T-helper 1 cell treated with Interleukin-12 subunit alpha and Interleukin-12 subunit beta and Interleukin-4 antibody, amounts not matched to agents 30 μg/mL and 1 μg/mL, for 36 hours (primary cell): ENCODE results near the gene UBXN11.

Experiments used
- H3K27ac Mint-ChIP-seq: one replicate; pipeline ENCODE4 v1.8.0; 2021; ENCODE audit warnings: mild to moderate bottlenecking, mixed read lengths
- H3K27me3 Mint-ChIP-seq: one replicate; pipeline ENCODE4 v1.8.0; 2021; ENCODE audit warnings: low read depth, mixed read lengths
- H3K36me3 Mint-ChIP-seq: one replicate; pipeline ENCODE4 v1.8.0; 2021; ENCODE audit warnings: low read depth, mixed read lengths
- H3K4me1 Mint-ChIP-seq: one replicate; pipeline ENCODE4 v1.8.0; 2021; ENCODE audit warnings: low read depth, mixed read lengths
- H3K4me3 Mint-ChIP-seq: one replicate; pipeline ENCODE4 v1.8.0; 2021; ENCODE audit warnings: mild to moderate bottlenecking, moderate library complexity, mixed read lengths
- H3K9me3 Mint-ChIP-seq: one replicate; pipeline ENCODE4 v1.8.0; 2021; ENCODE audit warnings: mixed read lengths

UBXN11 gene, protein sequence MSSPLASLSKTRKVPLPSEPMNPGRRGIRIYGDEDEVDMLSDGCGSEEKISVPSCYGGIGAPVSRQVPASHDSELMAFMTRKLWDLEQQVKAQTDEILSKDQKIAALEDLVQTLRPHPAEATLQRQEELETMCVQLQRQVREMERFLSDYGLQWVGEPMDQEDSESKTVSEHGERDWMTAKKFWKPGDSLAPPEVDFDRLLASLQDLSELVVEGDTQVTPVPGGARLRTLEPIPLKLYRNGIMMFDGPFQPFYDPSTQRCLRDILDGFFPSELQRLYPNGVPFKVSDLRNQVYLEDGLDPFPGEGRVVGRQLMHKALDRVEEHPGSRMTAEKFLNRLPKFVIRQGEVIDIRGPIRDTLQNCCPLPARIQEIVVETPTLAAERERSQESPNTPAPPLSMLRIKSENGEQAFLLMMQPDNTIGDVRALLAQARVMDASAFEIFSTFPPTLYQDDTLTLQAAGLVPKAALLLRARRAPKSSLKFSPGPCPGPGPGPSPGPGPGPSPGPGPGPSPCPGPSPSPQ

DNA sequence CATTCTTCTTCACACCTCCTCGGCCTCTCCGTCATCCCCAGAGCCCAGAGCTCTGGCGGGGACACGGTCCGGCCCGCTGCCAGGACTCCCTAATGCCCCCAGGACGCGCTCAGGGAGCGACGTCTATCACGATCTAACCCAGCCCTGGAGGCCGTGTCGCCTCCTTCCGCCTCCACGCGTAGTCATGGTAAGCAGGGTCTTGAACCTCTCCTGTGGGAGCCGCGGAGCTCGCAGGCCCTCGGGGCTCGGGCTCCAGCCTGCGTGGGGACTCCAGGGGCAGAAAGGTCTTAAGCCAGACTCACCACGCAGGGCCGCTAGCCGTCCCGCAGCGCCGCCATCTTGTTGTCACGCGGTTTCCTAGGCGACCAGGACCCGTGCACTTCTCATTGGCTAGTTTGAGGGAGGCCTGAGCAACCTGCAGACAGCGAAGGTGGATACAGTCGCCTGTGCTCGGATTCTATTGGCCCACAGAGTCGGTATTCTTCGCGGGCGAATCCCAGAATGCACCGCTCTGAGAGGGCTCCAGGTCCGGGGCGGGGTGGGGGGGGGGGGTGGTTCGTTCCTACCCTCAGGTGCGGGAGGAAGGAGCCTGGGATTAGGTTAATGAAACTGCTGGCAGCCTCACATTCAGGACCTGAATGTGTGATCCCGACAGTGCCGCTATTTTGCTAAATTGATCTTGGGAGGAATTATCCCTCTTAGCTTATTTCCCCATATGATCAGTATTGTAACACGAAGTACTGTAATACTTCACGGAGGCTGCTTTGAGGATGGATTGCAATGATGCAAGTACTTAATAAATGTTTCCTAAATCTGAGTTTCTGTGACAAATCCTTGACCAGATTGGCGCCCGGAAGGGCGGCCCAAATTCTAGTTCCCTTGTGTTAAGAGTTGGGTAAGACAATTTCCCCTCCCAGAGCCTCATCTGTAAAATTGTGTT lies at the start of gene UBXN11:
Gene UBXN11 (minus strand): TSS at position 347 of the 940 bp plus-strand sequence. CDS start 3,753 bp downstream, outside the sequence.
- Mint-ChIP-seq H3K4me1 (peaks cover 36% of the 10 kb centered on the region), H3K9me3 (no peaks in the 10 kb centered on the region), H3K36me3 (no peaks in the 10 kb centered on the region), H3K27me3 (no peaks in the 10 kb centered on the region), H3K4me3 (peak within 1 kb of the TSS; percentile 97), H3K27ac (peak within 1 kb of the TSS; percentile 87)

GRCh38 chr1:26356106-26356505 lies 49.7 kb upstream of the UBXN11 start:
- no peak overlapping the region for H3K27ac Mint-ChIP-seq
- no peaks in the 10 kb centered on the region for H3K36me3 Mint-ChIP-seq
- H3K9me3 Mint-ChIP-seq, result no peaks in the 10 kb centered on the region
- H3K4me1 Mint-ChIP-seq, result peaks cover 27% of the 10 kb centered on the region
- peaks cover 28% of the 10 kb centered on the region for H3K27me3 Mint-ChIP-seq
- H3K4me3 Mint-ChIP-seq, result no peak overlapping the region

DNA sequence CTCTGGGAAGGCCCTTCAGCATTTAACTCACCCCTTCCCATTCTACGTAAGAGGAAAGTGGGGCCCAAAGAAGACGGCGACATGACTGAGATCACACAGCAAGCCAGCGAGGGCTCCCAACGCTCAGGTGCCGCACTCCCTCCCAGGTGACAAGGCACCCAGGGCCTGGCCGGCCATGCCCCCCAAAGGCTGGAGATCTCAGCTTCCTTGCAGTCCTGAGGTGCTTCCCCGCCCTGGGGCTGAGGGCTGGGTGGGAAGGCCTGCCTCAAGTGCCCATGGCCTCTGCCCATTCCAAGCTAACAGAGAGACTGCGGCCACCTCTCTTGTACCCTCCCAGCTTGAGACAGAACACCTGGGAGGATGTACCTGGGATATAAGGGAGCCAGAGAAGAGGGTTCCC lies 48.5 kb upstream of the UBXN11 start:
- H3K27ac Mint-ChIP-seq, result no peak overlapping the region
- H3K9me3 Mint-ChIP-seq, result no peaks in the 10 kb centered on the region
- H3K27me3 Mint-ChIP-seq, result peaks cover 19% of the 10 kb centered on the region
- no peak overlapping the region for H3K4me3 Mint-ChIP-seq
- H3K4me1 Mint-ChIP-seq, result peaks cover 24% of the 10 kb centered on the region
- no peaks in the 10 kb centered on the region for H3K36me3 Mint-ChIP-seq

DNA sequence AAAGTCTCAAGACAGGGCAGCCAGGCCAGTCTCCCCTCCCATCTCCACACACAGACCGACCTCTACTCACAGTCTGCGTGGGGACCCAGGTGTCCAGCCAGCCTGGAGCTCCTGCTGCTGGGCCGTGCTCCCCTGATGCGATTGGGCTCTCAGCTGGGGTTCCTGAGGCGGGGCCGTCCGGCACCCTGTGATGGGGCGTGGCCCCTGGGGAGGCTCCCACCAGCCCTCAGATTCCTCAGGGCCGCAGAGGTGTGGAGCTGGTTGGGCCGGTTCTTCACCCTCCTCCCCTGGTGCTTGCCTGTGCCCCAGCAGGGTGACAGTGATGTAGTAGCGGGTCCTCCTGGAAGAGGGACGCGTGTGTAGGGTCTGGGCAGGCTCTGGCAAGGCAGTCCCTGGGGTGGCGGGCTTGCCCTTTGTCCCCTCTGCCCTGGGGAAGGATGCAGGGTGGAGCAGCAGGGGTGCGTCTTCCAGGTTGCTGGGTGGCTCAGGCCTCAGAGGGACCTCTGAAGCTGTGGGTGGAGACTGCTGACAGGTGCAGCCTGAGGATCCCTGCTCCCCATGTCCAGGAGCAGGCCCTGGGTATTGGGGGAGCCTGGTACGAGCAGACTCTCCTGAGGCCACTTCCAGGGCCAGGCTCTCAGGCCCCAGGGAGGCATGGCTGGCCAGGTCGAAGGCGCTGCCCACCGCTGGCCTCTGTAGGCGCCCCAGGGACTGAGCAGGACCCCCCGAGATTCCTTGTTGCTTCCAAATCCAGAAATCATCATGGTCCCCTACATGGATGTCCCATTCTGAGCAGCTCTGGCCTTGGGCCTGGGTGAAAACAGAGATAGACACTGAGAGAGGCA lies 47.8 kb upstream of the UBXN11 start, which contains the start of gene CRYBG2:
Gene CRYBG2 (minus strand): TSS at position 155 of the 845 bp plus-strand sequence. CDS start 7,473 bp downstream, outside the sequence.
- H3K27ac Mint-ChIP-seq, result no peak within 1 kb of the TSS
- H3K27me3 Mint-ChIP-seq, result peaks cover 12% of the 10 kb centered on the region
- H3K9me3 Mint-ChIP-seq, result no peaks in the 10 kb centered on the region
- H3K4me3 Mint-ChIP-seq, result no peak within 1 kb of the TSS
- H3K4me1 Mint-ChIP-seq, result peaks cover 18% of the 10 kb centered on the region
- H3K36me3 Mint-ChIP-seq, result no peaks in the 10 kb centered on the region

DNA sequence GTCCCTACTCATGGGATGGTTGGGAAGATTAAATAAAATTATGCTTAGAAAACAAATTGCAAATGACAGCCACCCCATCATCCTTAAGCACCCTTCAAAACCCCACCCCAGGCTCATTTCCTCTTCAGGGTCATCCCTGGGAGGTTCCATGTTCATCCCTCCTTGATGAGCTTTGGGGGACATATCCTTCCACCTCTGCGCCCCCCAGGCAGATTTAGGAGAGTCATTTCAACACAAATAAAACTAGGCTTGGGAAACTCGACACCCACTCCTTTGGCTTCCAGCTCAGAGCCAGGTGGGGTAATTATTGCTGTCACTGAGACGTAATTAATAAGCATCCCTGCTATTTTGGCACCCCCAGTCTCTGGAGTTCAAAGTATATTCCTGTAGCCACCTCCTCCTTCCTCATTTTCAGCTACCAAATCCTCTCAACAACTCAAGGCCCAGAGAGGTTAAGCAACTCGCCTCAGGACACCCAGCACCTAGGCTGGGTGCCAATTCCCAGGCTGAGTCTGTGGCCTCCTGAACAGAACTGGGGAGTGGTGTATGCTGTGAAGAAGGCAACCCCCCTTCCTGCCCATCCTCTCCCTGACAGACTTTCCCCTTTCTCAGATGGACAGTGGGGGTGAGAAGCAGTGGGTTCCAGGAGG lies 46.9 kb upstream of the UBXN11 start:
- Mint-ChIP-seq H3K4me3 (no peak overlapping the region), H3K27ac (no peak overlapping the region), H3K36me3 (no peaks in the 10 kb centered on the region), H3K27me3 (peaks cover 4% of the 10 kb centered on the region), H3K9me3 (no peaks in the 10 kb centered on the region), H3K4me1 (peaks cover 10% of the 10 kb centered on the region)

GRCh38 chr1:26352338-26352679 lies 45.9 kb upstream of the UBXN11 start:
- peaks cover 4% of the 10 kb centered on the region for H3K27me3 Mint-ChIP-seq
- H3K36me3 Mint-ChIP-seq, result no peaks in the 10 kb centered on the region
- H3K4me1 Mint-ChIP-seq, result peaks cover 5% of the 10 kb centered on the region
- H3K4me3 Mint-ChIP-seq, result no peak overlapping the region
- no peaks in the 10 kb centered on the region for H3K9me3 Mint-ChIP-seq
- no peak overlapping the region for H3K27ac Mint-ChIP-seq

GRCh38 chr1:26351590-26352337 lies 45.3 kb upstream of the UBXN11 start:
- no peaks in the 10 kb centered on the region for H3K36me3 Mint-ChIP-seq
- peaks cover 4% of the 10 kb centered on the region for H3K27me3 Mint-ChIP-seq
- no peaks in the 10 kb centered on the region for H3K9me3 Mint-ChIP-seq
- peaks cover 4% of the 10 kb centered on the region for H3K4me1 Mint-ChIP-seq
- no peak overlapping the region for H3K27ac Mint-ChIP-seq
- no peak overlapping the region for H3K4me3 Mint-ChIP-seq

GRCh38 chr1:26350701-26351589 lies 44.5 kb upstream of the UBXN11 start:
- Mint-ChIP-seq H3K36me3 (no peaks in the 10 kb centered on the region), H3K4me3 (no peak overlapping the region), H3K4me1 (peaks cover 4% of the 10 kb centered on the region), H3K9me3 (no peaks in the 10 kb centered on the region), H3K27ac (no peak overlapping the region), H3K27me3 (peaks cover 4% of the 10 kb centered on the region)

GRCh38 chr1:26350343-26350700 lies 43.9 kb upstream of the UBXN11 start:
- H3K27ac Mint-ChIP-seq, result no peak overlapping the region
- no peak overlapping the region for H3K4me3 Mint-ChIP-seq
- no peaks in the 10 kb centered on the region for H3K36me3 Mint-ChIP-seq
- no peaks in the 10 kb centered on the region for H3K4me1 Mint-ChIP-seq
- no peaks in the 10 kb centered on the region for H3K9me3 Mint-ChIP-seq
- H3K27me3 Mint-ChIP-seq, result no peaks in the 10 kb centered on the region

DNA sequence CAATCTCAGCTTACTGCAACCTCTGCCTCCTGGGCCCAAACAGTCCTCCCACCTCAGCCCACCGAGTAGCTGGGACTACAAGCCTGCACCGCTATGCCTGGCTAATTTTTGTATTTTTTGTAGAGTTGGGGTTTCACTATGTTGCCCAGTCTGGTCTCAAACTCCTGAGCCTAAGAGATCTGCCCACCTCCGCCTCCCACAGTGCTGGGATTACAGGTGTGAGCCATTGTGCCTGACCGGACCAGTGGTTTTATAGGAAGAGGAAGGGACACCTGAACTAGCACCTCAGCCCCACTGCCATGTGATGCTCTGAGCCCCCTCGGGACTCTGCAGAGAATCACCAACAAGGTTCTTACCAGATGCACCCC lies 43.4 kb upstream of the UBXN11 start:
- Mint-ChIP-seq H3K4me1 (no peaks in the 10 kb centered on the region), H3K36me3 (no peaks in the 10 kb centered on the region), H3K27me3 (no peaks in the 10 kb centered on the region), H3K4me3 (no peak overlapping the region), H3K9me3 (no peaks in the 10 kb centered on the region), H3K27ac (no peak overlapping the region)

GRCh38 chr1:26349188-26349876 lies 42.9 kb upstream of the UBXN11 start:
- H3K36me3 Mint-ChIP-seq, result no peaks in the 10 kb centered on the region
- H3K27ac Mint-ChIP-seq, result no peak overlapping the region
- no peak overlapping the region for H3K4me3 Mint-ChIP-seq
- H3K27me3 Mint-ChIP-seq, result no peaks in the 10 kb centered on the region
- no peaks in the 10 kb centered on the region for H3K4me1 Mint-ChIP-seq
- no peaks in the 10 kb centered on the region for H3K9me3 Mint-ChIP-seq
